ENCODE data around the gene POU2F2. TPM values are rescaled to one million over a fixed set of nuclear protein-coding genes. Genes with fewer than 3 reads are reported as not detected.

POU2F2 gene
- total RNA-seq, 2 donors from 2014 or later: 1.8 to 2.6 TPM

DNA sequence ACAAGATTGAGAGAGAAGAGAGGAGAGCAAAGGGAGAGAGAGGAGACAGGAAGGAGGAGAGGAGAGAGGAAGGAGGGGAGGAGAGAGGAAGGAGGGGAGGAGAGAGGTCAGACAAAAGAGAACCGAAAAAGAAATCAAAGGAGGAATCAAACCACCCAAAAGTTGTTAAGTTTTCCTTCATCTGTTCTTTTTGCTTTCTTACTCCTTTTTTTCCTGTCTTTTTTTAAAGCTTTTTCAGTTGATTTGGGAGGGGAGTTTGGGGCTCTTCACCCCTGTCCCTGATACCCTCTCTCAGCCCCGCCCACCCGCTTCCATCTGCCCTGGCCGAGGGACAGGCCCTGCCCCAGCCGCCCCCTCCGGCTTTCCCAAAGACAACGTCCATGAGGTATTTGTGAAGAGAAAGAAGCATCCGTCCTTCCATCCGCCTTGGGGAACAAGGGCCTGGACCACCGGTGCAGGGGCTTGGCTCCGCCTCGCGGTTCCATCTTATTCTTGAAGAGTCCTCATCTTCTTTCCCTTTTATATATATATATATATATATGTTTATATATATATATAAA is 43.0 kb downstream of the POU2F2 start:
- Mint-ChIP-seq H3K36me3 (ENCODE audit: low read depth) (no peaks in the 10 kb centered on the region), H3K27me3 (ENCODE audit: insufficient read depth) (peaks cover 6% of the 10 kb centered on the region), H3K9me3 (no peaks in the 10 kb centered on the region), H3K4me1 (peaks cover 3% of the 10 kb centered on the region), H3K4me3 (no peak overlapping the region), H3K27ac (no peak overlapping the region)
- peak; percentile 48 for DNase-seq
- Histone ChIP-seq H3K4me3 (ENCODE audit: low read length) (no peak overlapping the region), H3K4me1 (ENCODE audit: control insufficient read depth, insufficient read depth, low read length) (no peaks in the 10 kb centered on the region), H3K36me3 (ENCODE audit: control insufficient read depth, insufficient read depth, low read length) (no peaks in the 10 kb centered on the region), H3K9me3 (ENCODE audit: control insufficient read depth, low read length) (no peaks in the 10 kb centered on the region), H3K27ac (ENCODE audit: low read depth, low read length) (no peak overlapping the region), H3K9ac (ENCODE audit: extremely low read depth, low read length, poor library complexity, severe bottlenecking) (no peak overlapping the region), H3K27me3 (ENCODE audit: control insufficient read depth, insufficient read depth, low read length, poor library complexity, severe bottlenecking) (no peaks in the 10 kb centered on the region)
- TF ChIP-seq, protein P1, sequence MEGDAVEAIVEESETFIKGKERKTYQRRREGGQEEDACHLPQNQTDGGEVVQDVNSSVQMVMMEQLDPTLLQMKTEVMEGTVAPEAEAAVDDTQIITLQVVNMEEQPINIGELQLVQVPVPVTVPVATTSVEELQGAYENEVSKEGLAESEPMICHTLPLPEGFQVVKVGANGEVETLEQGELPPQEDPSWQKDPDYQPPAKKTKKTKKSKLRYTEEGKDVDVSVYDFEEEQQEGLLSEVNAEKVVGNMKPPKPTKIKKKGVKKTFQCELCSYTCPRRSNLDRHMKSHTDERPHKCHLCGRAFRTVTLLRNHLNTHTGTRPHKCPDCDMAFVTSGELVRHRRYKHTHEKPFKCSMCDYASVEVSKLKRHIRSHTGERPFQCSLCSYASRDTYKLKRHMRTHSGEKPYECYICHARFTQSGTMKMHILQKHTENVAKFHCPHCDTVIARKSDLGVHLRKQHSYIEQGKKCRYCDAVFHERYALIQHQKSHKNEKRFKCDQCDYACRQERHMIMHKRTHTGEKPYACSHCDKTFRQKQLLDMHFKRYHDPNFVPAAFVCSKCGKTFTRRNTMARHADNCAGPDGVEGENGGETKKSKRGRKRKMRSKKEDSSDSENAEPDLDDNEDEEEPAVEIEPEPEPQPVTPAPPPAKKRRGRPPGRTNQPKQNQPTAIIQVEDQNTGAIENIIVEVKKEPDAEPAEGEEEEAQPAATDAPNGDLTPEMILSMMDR (conservative IDR thresholded peaks at IDR 0.05): no peak
- 73 to 83% methylated on average over 4 to 9 of the region's 13 CpGs for WGBS, 2 experiments (ENCODE audit: insufficient coverage in 1 of 2, insufficient read length in 1 of 2)

DNA sequence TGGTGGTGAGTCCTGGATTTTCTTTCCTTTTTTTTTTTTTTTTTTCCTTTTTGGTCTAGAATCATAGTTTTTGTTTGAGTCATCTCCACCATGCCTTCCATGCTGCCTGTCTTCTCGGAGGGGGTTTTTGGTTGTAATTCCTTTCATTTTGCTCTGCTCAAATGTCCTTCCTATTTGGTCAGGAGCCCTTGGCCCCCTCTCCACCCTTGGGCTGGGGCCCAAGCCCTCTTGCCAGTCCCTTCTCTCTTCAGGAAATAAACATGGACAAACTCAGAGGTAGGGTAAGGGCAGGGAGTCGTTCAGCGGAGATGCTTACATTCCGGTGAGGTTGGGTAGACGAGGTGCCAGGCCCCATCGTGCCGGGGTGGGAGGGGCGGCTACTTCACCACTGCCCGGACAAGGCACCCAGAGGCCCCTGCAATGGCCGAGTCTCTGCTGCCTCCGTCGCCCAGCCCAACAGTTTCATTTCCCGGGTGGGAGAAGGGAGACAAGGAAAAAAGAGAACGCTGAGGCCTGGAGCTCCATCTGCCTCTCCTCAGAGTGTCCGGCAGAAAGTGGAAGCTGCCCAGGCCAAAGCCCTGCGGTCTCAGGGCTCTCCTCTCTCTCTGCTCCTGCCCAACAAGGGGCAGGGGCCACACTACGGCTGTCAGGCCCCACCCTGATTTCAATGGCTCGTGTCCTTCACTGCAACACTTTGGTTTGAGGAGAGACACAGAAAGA is 43.6 kb downstream of the POU2F2 start:
- Histone ChIP-seq H3K9ac (ENCODE audit: extremely low read depth, low read length, poor library complexity, severe bottlenecking) (no peak overlapping the region), H3K4me1 (ENCODE audit: control insufficient read depth, insufficient read depth, low read length) (no peaks in the 10 kb centered on the region), H3K27ac (ENCODE audit: low read depth, low read length) (no peak overlapping the region), H3K4me3 (ENCODE audit: low read length) (no peak overlapping the region), H3K9me3 (ENCODE audit: control insufficient read depth, low read length) (no peaks in the 10 kb centered on the region), H3K27me3 (ENCODE audit: control insufficient read depth, insufficient read depth, low read length, poor library complexity, severe bottlenecking) (no peaks in the 10 kb centered on the region), H3K36me3 (ENCODE audit: control insufficient read depth, insufficient read depth, low read length) (no peaks in the 10 kb centered on the region)
- no peak for DNase-seq
- TF ChIP-seq, protein P1 (conservative IDR thresholded peaks at IDR 0.05): no peak
- WGBS, 2 experiments (ENCODE audit: insufficient coverage in 1 of 2, insufficient read length in 1 of 2): 87 to 93% methylated on average over 14 to 18 of the region's 18 CpGs
- H3K9me3 Mint-ChIP-seq: no peaks in the 10 kb centered on the region
- peaks cover 4% of the 10 kb centered on the region for H3K36me3 Mint-ChIP-seq (ENCODE audit: low read depth)
- H3K27me3 Mint-ChIP-seq (ENCODE audit: insufficient read depth): peaks cover 1% of the 10 kb centered on the region
- peaks cover 3% of the 10 kb centered on the region for H3K4me1 Mint-ChIP-seq
- H3K27ac Mint-ChIP-seq: no peak overlapping the region
- H3K4me3 Mint-ChIP-seq: no peak overlapping the region

DNA sequence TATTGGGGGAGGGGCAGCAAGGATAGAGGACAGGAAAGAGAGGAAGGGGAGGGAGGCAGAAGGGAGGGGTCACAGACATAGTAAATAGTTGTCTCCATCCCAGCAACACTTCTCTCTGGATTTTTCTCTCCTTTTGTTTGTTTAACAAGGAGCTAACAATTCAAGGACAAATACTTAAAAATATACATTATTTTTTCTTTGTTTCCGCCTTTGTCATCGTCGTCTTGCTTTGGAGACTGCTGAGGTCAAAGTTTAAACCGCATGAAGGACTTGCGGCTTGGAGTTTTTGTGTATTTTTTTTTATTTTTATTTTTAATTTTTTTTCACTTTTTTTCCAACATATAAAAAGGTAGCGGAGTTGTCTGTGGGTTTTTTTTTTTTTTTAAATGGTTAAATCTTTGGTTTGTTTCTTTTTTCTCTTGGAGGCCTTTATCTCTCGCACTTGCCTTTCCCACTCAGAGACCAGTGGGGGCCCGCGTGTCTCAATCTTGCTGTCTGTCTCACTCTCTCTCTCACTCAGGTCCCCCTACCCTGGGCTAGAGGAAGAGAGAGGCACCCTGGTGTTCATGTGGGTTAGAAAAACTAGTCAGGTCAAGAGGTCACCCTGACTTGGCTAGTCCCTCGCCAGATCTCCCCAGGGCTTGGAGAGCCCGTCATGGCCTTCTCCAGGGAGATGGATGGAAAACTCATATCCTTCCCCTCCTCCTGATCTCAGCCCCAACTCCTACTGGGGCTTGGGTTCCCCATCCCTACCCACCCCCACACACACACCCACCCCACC is 45.3 kb downstream of the POU2F2 start:
- Mint-ChIP-seq H3K27ac (no peak overlapping the region), H3K27me3 (ENCODE audit: insufficient read depth) (peaks cover 1% of the 10 kb centered on the region)
- WGBS, 2 experiments (ENCODE audit: insufficient coverage in 1 of 2, insufficient read length in 1 of 2): 86% methylated on average over 8 of the region's 11 CpGs; no CpG with 5 or more reads in 1 of the 2 experiments

More for the DNA sequence above, 45.3 kb downstream of the POU2F2 start:
- Histone ChIP-seq H3K36me3 (ENCODE audit: control insufficient read depth, insufficient read depth, low read length) (peaks cover 3% of the 10 kb centered on the region), H3K9ac (ENCODE audit: extremely low read depth, low read length, poor library complexity, severe bottlenecking) (no peak overlapping the region), H3K9me3 (ENCODE audit: control insufficient read depth, low read length) (no peaks in the 10 kb centered on the region), H3K27ac (ENCODE audit: low read depth, low read length) (no peak overlapping the region), H3K4me3 (ENCODE audit: low read length) (no peak overlapping the region), H3K27me3 (ENCODE audit: control insufficient read depth, insufficient read depth, low read length, poor library complexity, severe bottlenecking) (no peaks in the 10 kb centered on the region), H3K4me1 (ENCODE audit: control insufficient read depth, insufficient read depth, low read length) (no peaks in the 10 kb centered on the region)
- H3K4me3 Mint-ChIP-seq: no peak overlapping the region
- no peak for DNase-seq
- H3K4me1 Mint-ChIP-seq: peaks cover 3% of the 10 kb centered on the region
- TF ChIP-seq, protein P1 (conservative IDR thresholded peaks at IDR 0.05): no peak
- no peaks in the 10 kb centered on the region for H3K9me3 Mint-ChIP-seq
- H3K36me3 Mint-ChIP-seq (ENCODE audit: low read depth): peaks cover 13% of the 10 kb centered on the region

All from endodermal cell (in vitro differentiated cells).